ENCODE measurements around the gene AXIN1. TPM values are rescaled to one million over a fixed set of nuclear protein-coding genes. Genes with fewer than 3 reads are reported as not detected.

The AXIN1 gene
- total RNA-seq, 1 donor from 2014 or later: 29.1 TPM

DNA sequence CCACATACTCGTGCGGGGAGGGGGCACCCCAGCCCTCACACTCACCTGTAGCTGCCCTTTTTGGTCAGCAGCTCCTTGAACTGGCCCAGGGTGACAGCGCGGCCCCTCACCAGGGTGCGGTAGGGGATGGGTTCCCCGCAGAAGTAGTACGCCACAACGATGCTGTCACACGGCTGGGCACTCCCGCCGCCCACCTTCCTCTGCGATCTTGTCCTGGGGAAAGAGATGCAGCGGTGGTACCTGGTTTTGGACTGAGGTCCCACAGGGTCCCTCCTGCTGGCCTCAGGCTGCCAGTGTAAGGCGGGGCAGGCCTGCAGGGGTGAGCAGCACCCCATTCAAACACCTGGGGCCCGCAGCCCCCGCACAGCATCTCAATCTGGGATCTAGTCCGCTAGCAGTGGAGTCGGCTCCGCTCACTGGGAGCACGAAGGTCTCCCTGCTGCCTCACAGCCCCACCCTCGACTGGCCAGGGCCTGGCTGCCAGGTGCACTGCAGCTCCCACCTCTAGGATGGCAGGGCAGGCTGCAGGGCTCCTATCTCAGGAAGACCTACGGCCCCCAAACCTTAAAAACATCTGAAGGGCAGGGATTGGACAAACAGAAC, 63.0 kb downstream of the AXIN1 start:
- Mint-ChIP-seq H3K27ac (no peak overlapping the region), H3K27me3 (ENCODE audit: low read depth) (no peaks in the 10 kb centered on the region), H3K36me3 (ENCODE audit: low read depth) (peaks cover 20% of the 10 kb centered on the region), H3K9me3 (no peaks in the 10 kb centered on the region), H3K4me1 (ENCODE audit: low read depth) (no peaks in the 10 kb centered on the region), H3K4me3 (ENCODE audit: low read depth) (no peak overlapping the region)
- intact Hi-C loops (cut with micrococcal nuclease): no loop called here
- no peak for DNase-seq (ENCODE audit: low spot score)

DNA sequence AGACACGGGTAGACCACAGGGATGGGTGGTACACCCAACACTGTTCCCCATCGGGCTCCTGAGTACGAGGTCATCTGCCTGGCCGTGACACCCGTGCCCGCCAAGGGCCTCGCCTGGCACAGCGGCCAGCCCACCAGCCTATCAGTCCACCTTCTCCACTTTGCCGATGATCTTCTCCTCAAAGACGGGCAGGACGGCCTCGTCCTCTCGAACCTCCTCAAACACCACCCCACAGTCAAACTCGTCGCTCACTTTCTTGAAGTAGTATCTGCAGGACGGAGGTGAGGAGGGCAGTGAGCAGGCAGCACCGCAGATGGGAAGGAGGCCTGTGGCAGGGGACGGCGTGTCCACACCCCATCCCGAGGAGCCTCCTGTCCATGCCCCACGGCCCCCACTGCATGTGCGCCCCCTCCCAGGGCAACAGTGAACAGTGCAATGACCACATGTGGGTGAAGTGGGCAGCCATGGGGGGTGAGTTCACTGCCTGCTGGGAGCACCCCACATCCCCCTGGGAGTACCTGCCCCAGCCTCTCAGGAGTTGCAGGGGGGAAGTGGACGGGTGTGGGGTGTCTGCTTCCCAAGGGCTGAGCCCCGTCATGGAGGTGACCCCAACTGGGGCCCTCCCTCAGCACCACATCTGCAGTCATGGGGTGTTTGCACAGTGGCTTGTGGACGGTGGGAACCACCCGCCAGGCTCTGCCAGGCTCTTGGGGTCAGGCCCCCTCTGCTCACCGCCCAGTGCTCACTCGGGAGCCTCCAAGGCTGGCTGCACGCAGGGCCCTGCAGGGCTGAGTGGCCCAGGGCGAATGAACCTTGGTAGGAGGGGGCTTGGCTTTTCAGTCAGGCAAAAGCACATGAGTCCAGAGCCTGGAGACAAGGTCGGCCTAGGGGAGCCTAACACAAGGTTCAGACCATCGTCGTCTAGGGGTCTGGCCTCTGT, 64.3 kb downstream of the AXIN1 start:
- Mint-ChIP-seq H3K27me3 (ENCODE audit: low read depth) (no peaks in the 10 kb centered on the region), H3K4me1 (ENCODE audit: low read depth) (no peaks in the 10 kb centered on the region), H3K36me3 (ENCODE audit: low read depth) (peaks cover 14% of the 10 kb centered on the region), H3K9me3 (no peaks in the 10 kb centered on the region), H3K27ac (no peak overlapping the region), H3K4me3 (ENCODE audit: low read depth) (no peak overlapping the region)
- DNase-seq (ENCODE audit: low spot score): no peak
- intact Hi-C loops (cut with micrococcal nuclease): no loop called here

DNA sequence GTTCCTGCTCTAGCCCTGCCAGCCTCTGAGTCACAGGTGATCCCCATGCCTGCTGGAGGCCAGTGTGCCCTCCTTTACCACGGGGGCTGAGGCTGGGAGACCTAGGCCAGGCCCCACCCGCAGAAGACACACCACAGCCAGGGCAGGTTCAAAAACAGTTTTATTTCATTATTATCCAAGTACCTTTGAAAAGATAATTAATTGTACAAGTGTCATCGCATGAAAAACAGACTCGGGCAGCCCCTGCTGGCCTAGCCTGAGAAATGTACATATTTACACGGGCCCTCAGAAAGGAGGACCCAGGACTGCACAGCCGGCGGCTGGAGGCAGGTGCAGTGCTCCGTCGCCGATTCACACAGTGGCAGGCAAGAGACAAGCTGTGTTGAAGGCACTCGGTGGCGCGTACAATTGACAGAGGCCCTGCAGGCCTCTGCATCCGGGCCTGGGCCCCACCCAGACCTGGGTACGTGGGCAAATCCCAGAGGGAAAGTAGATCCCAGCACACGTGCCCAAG, 65.2 kb downstream of the AXIN1 start:
- Mint-ChIP-seq H3K27ac (no peak overlapping the region), H3K27me3 (ENCODE audit: low read depth) (no peaks in the 10 kb centered on the region), H3K4me3 (ENCODE audit: low read depth) (no peak overlapping the region), H3K9me3 (no peaks in the 10 kb centered on the region), H3K36me3 (ENCODE audit: low read depth) (peaks cover 10% of the 10 kb centered on the region), H3K4me1 (ENCODE audit: low read depth) (no peaks in the 10 kb centered on the region)
- intact Hi-C loops (cut with micrococcal nuclease): no loop called here
- no peak for DNase-seq (ENCODE audit: low spot score)

DNA sequence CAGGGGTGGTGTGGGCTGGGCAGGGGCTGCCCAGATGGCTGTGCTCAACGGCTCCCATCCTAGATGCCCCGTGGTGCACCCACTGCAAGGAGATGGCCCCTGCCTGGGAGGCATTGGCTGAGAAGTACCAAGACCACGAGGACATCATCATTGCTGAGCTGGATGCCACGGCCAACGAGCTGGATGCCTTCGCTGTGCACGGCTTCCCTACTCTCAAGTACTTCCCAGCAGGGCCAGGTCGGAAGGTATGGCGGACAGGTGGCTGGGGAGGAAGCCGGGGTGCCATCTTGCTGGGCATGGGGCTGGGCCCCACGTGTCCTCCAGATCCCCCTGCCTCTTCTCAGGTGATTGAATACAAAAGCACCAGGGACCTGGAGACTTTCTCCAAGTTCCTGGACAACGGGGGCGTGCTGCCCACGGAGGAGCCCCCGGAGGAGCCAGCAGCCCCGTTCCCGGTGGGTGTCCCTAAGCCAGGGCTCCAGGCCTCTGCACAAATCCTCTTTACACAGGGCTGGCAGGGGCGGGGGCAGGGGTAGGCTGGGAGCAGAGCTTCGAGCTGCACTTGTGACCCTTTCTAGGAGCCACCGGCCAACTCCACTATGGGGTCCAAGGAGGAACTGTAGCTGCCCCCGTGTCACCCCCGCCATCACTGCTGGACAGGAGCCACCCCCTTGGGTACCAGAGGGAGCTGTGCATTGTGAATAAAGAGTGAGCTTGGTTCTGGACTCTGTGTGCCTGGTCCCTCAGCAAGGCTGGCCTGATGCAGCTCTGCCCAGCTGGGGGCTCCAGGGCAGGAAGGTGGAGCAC, 65.8 kb downstream of the AXIN1 start:
- Mint-ChIP-seq H3K4me1 (ENCODE audit: low read depth) (no peaks in the 10 kb centered on the region), H3K27me3 (ENCODE audit: low read depth) (peaks cover 2% of the 10 kb centered on the region), H3K27ac (no peak overlapping the region), H3K36me3 (ENCODE audit: low read depth) (peaks cover 10% of the 10 kb centered on the region), H3K9me3 (no peaks in the 10 kb centered on the region), H3K4me3 (ENCODE audit: low read depth) (no peak overlapping the region)
- no peak for DNase-seq (ENCODE audit: low spot score)
- intact Hi-C loops (cut with micrococcal nuclease): no loop called here

DNA sequence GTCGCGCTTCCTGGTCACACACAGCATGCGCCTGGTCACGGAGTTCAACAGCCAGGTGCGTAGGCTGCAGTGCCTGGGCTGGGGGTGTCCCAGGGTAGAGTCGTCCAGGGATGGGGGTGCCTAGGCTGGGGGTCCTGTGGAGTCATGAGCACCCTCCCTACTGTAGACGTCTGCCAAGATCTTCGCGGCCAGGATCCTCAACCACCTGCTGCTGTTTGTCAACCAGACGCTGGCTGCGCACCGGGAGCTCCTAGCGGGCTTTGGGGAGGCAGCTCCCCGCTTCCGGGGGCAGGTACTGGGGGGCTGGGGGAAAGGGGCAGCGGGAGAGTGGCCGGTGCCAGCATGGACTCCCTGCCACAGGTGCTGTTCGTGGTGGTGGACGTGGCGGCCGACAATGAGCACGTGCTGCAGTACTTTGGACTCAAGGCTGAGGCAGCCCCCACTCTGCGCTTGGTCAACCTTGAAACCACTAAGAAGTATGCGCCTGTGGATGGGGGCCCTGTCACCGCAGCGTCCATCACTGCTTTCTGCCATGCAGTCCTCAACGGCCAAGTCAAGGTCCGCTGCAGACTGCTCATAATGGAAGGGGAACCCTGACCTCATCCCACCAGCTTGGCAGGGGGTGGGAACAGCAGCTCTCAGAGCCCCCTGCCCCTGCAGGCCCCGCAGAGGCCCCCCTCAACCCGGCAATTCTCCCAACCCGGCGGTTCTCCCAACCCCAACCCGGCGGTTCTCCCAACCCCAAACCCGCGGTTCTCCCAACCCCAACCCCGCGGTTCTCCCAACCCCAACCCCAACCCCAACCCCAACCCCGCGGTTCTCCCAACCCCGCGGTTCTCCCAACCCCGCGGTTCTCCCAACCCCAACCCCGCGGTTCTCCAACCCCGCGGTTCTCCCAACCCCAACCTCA, 67.1 kb downstream of the AXIN1 start:
- H3K36me3 Mint-ChIP-seq (ENCODE audit: low read depth): peaks cover 7% of the 10 kb centered on the region
- H3K4me3 Mint-ChIP-seq (ENCODE audit: low read depth): no peak overlapping the region
- peaks cover 5% of the 10 kb centered on the region for H3K27me3 Mint-ChIP-seq (ENCODE audit: low read depth)
- intact Hi-C loops (cut with micrococcal nuclease): no loop called here
- no peaks in the 10 kb centered on the region for H3K4me1 Mint-ChIP-seq (ENCODE audit: low read depth)
- no peaks in the 10 kb centered on the region for H3K9me3 Mint-ChIP-seq
- H3K27ac Mint-ChIP-seq: no peak overlapping the region
- DNase-seq (ENCODE audit: low spot score): no peak

DNA sequence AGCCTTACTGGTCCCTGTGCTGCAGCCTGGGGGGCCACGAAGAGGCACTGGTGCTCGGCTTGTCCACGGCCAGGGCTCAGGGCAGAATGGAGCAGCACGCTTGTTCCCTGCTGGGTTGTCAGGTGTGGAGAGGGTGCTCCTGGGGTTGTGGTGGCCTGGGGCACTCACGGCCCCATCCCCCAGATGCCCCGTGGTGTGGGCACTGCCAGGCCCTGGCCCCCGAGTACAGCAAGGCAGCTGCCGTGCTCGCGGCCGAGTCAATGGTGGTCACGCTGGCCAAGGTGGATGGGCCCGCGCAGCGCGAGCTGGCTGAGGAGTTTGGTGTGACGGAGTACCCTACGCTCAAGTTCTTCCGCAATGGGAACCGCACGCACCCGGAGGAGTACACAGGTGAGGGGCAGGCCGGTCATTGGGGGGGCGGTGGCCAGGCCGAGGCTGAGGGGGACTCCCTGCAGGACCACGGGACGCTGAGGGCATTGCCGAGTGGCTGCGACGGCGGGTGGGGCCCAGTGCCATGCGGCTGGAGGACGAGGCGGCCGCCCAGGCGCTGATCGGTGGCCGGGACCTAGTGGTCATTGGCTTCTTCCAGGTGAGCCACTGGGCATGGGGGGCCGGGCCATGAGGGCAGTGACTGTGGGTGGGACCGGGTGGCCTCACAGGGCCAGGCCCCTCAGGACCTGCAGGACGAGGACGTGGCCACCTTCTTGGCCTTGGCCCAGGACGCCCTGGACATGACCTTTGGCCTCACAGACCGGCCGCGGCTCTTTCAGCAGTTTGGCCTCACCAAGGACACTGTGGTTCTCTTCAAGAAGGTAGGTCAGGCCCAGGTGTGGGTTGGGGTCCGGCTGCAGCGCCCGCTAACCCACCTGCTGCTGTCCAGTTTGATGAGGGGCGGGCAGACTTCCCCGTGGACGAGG, 68.1 kb downstream of the AXIN1 start:
- no peak for DNase-seq (ENCODE audit: low spot score)
- no peaks in the 10 kb centered on the region for H3K4me1 Mint-ChIP-seq (ENCODE audit: low read depth)
- intact Hi-C loops (cut with micrococcal nuclease): no loop called here
- peaks cover 6% of the 10 kb centered on the region for H3K27me3 Mint-ChIP-seq (ENCODE audit: low read depth)
- no peaks in the 10 kb centered on the region for H3K9me3 Mint-ChIP-seq
- no peak overlapping the region for H3K27ac Mint-ChIP-seq
- peaks cover 7% of the 10 kb centered on the region for H3K36me3 Mint-ChIP-seq (ENCODE audit: low read depth)
- no peak overlapping the region for H3K4me3 Mint-ChIP-seq (ENCODE audit: low read depth)

DNA sequence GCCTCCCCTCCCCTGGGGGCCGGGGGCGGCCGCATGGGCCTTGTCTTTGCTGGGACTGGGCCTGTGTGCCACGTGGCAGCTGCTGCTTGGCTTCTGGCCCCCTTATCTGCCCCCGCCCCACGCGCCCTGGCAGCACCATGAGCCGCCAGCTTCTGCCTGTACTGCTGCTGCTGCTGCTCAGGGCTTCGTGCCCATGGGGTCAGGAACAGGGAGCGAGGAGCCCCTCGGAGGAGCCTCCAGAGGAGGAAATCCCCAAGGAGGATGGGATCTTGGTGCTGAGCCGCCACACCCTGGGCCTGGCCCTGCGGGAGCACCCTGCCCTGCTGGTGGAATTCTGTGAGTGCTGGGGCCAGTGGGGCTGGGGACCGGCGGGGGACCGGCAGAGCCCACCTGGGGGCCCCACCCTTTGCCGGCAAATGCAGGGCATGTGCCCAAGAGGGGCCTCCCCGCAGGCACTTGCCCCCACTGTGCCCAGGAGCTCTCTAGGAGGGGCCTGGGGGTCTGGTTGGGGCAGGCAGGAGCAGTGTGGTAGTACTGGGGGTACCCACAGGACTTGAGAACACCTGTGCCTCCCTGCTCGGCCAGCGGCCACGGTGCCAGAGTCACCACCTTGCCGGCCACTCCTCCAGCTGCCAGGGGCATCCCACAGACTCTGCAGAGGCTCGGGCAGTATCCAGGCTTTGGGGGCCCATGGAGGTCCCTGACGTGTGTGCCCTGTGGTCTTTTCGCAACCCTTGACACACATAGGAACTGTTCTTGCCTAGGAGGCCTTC, 69.3 kb downstream of the AXIN1 start, which contains the start of gene PDIA2:
PDIA2 (plus strand) TSS at position 132 of the 773 bp plus-strand sequence; CDS start at position 138, 6 bp downstream.
- DNase-seq (ENCODE audit: low spot score): no peak
- Mint-ChIP-seq H3K9me3 (no peaks in the 10 kb centered on the region), H3K27ac (no peak within 1 kb of the TSS), H3K36me3 (ENCODE audit: low read depth) (peaks cover 7% of the 10 kb centered on the region), H3K27me3 (ENCODE audit: low read depth) (peaks cover 17% of the 10 kb centered on the region), H3K4me3 (ENCODE audit: low read depth) (no peak within 1 kb of the TSS), H3K4me1 (ENCODE audit: low read depth) (peaks cover 5% of the 10 kb centered on the region)
- intact Hi-C loops (cut with micrococcal nuclease): no loop called here

DNA sequence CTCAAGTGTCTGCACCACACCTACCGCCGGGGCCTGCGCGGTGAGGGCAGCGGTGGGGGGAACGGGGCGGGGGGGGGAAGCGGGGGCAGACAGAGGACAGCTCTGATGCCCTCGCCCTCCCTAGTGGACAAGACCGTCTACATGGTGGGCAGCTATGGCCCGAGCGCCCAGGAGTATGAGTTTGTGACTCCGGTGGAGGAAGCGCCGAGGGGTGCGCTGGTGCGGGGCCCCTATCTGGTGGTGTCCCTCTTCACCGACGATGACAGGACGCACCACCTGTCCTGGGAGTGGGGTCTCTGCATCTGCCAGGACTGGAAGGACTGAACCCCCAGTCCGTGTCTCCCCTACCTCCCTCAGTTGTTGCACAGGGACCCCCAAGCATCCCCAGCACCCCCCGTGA, 70.0 kb downstream of the AXIN1 start:
- H3K9me3 Mint-ChIP-seq: no peaks in the 10 kb centered on the region
- intact Hi-C loops (cut with micrococcal nuclease): no loop called here
- peaks cover 17% of the 10 kb centered on the region for H3K27me3 Mint-ChIP-seq (ENCODE audit: low read depth)
- H3K27ac Mint-ChIP-seq: no peak overlapping the region
- H3K4me1 Mint-ChIP-seq (ENCODE audit: low read depth): peaks cover 5% of the 10 kb centered on the region
- no peak for DNase-seq (ENCODE audit: low spot score)
- no peak overlapping the region for H3K4me3 Mint-ChIP-seq (ENCODE audit: low read depth)
- H3K36me3 Mint-ChIP-seq (ENCODE audit: low read depth): peaks cover 2% of the 10 kb centered on the region

DNA sequence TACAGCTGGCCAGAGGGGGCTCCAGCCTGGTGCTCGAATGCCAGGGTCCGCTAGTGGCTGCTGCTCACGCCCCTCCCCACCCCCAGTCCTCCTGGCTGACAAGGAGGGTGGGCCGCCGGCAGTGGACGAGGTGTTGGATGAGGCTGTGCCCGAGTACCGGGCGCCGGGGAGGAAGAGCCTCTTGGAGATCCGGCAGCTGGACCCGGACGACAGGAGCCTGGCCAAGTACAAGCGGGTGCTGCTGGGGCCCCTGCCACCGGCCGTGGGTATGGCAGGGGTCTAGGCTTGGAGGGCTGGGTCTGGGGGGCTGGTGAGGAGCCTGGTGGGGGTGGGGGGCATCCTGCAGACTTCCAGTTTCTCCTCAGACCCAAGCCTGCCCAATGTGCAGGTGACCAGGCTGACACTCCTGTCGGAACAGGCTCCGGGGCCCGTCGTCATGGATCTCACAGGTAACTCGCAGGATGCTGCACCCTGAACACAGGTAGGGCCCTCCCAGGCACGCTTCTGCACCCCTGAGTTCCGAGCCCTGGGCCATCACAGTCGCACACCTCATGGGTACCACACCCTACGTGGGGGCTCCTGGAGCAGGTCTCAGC, 70.8 kb downstream of the AXIN1 start:
- Mint-ChIP-seq H3K27me3 (ENCODE audit: low read depth) (peaks cover 24% of the 10 kb centered on the region), H3K36me3 (ENCODE audit: low read depth) (no peaks in the 10 kb centered on the region), H3K4me3 (ENCODE audit: low read depth) (no peak overlapping the region), H3K27ac (no peak overlapping the region), H3K4me1 (ENCODE audit: low read depth) (peaks cover 5% of the 10 kb centered on the region), H3K9me3 (no peaks in the 10 kb centered on the region)
- no peak for DNase-seq (ENCODE audit: low spot score)
- intact Hi-C loops (cut with micrococcal nuclease): no loop called here

DNA sequence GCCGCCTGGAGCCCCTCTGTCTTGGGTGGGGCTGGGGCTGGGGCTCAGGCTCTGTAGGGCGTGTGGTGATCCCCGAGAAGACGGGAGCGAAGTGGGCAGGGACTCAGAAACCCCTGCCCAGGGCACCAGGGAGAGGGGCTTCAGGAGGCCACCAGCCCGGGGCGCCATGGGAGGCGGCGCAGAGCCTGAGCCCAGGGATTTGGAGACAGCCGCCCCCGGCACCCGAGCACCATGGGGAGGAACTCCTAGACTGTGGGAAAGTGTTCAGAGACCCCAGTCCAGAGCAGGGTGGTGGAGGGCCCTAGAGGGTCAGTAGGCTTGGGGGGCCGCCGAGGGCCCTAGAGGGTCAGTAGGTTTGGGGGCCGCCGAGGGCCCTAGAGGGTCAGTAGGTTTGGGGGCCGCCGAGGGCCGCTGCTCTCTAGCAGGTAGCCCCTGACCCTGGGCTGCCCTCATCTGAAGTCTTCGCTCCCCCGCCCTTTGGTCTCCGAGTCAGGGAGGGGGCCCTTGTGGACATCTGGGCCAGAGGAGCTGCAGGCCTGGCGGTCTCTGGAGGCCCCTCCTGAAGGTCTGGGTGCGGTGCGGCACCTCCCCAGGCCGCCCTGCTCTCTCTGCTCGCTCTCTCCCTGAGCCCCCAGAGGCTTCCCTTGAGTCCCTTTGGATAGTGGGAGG, 71.4 kb downstream of the AXIN1 start:
- H3K4me1 Mint-ChIP-seq (ENCODE audit: low read depth): peaks cover 5% of the 10 kb centered on the region
- H3K27ac Mint-ChIP-seq: no peak overlapping the region
- peaks cover 29% of the 10 kb centered on the region for H3K27me3 Mint-ChIP-seq (ENCODE audit: low read depth)
- H3K9me3 Mint-ChIP-seq: no peaks in the 10 kb centered on the region
- no peak overlapping the region for H3K4me3 Mint-ChIP-seq (ENCODE audit: low read depth)
- intact Hi-C loops (cut with micrococcal nuclease): no loop called here
- DNase-seq (ENCODE audit: low spot score): no peak
- H3K36me3 Mint-ChIP-seq (ENCODE audit: low read depth): no peaks in the 10 kb centered on the region

Measured in activated T-helper 2 cell treated with anti-CD3 and anti-CD28 coated beads, Interferon-gamma antibody, Interleukin-2, Interleukin-4, amounts not matched to agents 10 μg/mL and 5 μg/mL and 100 μg/mL, durations not matched to agents 14 hours and 24 hours and 36 hours (primary cell).